AG09319 (cell line): Measurements from ENCODE around the gene TCP11L2.
"Not testable (repeated sequence)": the region's sequence is repeated elsewhere in the genome, so short reads cannot be mapped to it uniquely, and the experiment has no call there.

Experiments used
- DNase-seq: peaks from one replicate; pipeline ENCODE4 v3.0.0-alpha.2; 2010; ENCODE audit warnings: low read depth; ENCODE audit errors: extremely low read depth
- CTCF ChIP-seq: IDR thresholded peaks from 2 replicates; pipeline ENCODE4 v1.5.1; 2011; ENCODE audit warnings: low read depth, mild to moderate bottlenecking, inconsistent platforms, low read length, moderate library complexity

Gene TCP11L2

GRCh38 chr12:106359646-106360399 is 57.3 kb downstream of the TCP11L2 start:
- no peak for TF ChIP-seq CTCF
- DNase-seq: no peak

- DNase-seq: no peak
- no peak for TF ChIP-seq CTCF
Observed at GRCh38 chr12:106360400-106360994, 58.0 kb downstream of the TCP11L2 start.

- no peak for TF ChIP-seq CTCF
- no peak for DNase-seq
Observed at GRCh38 chr12:106362971-106363370, 60.4 kb downstream of the TCP11L2 start.

GRCh38 chr12:106364261-106364660 is 61.7 kb downstream of the TCP11L2 start:
- no peak for TF ChIP-seq CTCF
- DNase-seq: no peak

- no peak for TF ChIP-seq CTCF
- DNase-seq: peak; percentile 18
Observed at GRCh38 chr12:106369624-106370346, 67.3 kb downstream of the TCP11L2 start.

- TF ChIP-seq CTCF: no peak
- no peak for DNase-seq
Observed at GRCh38 chr12:106378788-106379187, 76.3 kb downstream of the TCP11L2 start.

GRCh38 chr12:106380954-106381353 is 78.4 kb downstream of the TCP11L2 start:
- DNase-seq: no peak
- TF ChIP-seq CTCF: no peak

GRCh38 chr12:106381866-106382265 is 79.3 kb downstream of the TCP11L2 start:
- not testable (repeated sequence) for DNase-seq
